Stimulated activated CD4-positive, alpha-beta T cell treated with anti-CD3 and anti-CD28 coated beads, Interleukin-2, amount 100 ng/mL, for 24 hours (primary cell): ENCODE data around the gene CMIP.
A peak's percentile ranks its signal among the peaks of the same experiment; 100 is the strongest.

Source experiments
- DNase-seq, 2 donors: peaks; one replicate each; pipeline ENCODE4 v3.0.0-alpha.2; 2020

The CMIP gene

DNA sequence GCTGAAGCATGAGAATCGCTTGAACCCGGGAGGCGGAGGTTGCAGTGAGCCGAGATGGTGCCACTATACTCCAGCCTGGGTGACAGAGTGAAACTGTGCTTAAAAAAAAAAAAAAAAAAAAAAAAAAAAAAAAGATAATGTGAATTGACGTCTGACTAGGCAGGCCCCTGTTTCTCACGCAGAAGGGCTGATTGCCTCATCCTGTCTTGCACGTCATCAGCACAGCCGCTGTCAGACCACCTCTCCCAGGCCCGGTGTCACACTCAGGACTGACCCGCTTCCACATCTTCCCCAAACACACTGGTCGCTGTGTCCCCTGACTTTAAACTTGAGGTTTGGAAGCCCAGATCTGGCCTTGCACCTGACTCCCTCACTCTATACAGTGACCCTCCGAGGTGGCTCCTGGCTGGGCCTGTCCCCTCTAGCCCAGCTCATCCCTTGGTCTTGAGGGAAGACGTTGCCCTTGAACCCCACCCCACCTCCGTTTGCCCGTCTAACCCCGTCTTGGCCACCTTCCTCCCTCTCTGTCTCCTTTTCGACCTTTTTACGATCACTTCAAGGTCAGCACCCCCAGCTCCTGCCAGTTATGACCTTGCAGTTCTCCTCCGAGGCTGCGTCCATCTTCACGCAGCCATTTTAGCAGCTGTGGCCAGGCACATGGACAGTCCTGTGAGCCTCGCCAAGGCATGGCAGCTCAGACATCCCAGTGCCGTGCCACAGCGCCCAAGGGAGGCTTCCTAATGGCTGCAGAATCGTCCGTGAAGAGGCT lies 184.6 kb downstream of the CMIP start:
- DNase-seq: no peak

GRCh38 chr16:81629896-81630634 lies 185.5 kb downstream of the CMIP start:
- DNase-seq: no peak

- no peak for DNase-seq
Measured at GRCh38 chr16:81630635-81631031, 186.0 kb downstream of the CMIP start.

GRCh38 chr16:81632392-81633146 lies 188.0 kb downstream of the CMIP start:
- DNase-seq: peak; percentile 76 to 79

- peak in 1 of 2 donors; percentile 28 for DNase-seq
Measured at GRCh38 chr16:81633147-81633619, 188.6 kb downstream of the CMIP start.

DNA sequence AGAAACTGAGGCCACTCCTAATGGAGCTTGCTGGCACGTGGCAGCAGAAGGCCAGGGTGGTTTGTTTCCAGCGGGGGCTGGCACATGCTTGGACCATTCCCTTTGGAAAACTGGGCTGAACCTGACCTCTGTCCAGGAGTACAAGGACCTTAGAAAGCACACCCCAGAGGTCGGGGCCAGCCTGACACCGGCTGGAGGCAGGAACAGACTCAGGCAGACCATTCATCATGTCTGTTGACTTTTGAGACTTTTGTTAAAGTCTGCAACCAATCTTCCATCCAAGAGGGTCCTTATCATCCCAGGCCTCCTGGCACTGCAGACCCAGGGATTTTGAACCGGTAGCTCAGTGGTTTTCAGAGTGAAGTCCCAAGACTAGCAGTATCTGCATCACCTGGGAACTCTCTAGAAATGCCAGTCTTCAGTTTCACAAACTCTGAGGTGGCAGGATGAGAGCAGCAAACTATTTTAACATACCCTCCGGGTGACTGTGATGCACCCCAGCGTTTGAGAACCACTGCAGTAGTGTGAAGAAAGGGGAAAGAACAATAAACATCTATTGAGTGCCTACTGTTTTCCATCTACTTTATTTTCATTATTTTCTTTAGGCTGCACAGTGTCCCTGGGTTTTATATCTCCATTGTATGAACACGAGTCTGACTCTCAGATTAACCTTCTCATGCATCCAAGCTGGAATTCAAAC lies 189.2 kb downstream of the CMIP start:
- no peak for DNase-seq

GRCh38 chr16:81634380-81635062 lies 189.9 kb downstream of the CMIP start:
- DNase-seq: no peak

GRCh38 chr16:81635063-81635937 lies 190.7 kb downstream of the CMIP start:
- no peak for DNase-seq

- DNase-seq: no peak
Measured at GRCh38 chr16:81636298-81636993, 191.8 kb downstream of the CMIP start.

DNA sequence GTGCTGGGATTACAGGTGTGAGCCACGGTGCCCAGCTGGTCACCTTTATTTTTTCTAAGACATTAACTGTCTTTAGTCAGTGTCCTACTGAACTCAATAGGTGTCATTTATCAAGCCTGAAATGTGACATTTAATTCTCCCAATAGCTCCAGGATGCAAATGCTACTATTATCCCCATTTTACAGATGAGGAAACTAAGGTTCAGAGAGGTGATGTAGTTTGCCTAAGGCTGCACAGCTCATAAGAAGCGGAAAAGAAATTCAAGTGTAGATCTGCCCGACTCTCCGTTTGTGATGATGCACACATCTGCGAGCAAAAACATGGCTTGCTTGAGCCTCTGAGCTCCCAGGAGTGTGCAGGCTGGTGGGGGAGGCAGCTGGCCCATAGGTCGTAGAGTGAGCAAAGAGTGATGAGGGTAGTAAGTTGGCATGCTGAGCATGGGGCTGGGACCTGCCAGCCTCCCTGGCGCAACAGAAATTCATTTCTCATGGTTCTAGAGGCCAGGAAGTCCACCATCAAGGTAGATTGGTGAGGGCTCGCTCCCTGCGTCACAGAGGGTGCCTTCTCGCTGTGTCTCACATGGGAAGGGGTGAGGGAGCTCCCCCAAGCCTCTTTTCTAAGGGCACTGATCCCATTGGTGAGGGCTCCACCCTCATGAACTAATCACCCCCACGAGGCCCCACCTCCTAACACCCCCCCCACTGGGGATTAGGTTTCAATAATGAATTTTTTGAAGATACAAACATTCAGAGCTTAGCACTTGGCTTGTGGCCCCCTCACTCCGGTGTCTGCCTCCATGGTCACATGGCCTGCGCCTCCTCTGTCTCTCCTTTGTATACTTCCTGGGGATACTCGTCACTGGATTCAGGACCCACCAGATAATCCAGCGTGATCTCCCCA lies 193.0 kb downstream of the CMIP start:
- no peak for DNase-seq

GRCh38 chr16:81638286-81638945 lies 193.8 kb downstream of the CMIP start:
- DNase-seq: no peak

- no peak for DNase-seq
Measured at GRCh38 chr16:81639348-81639747, 194.7 kb downstream of the CMIP start.

- no peak for DNase-seq
Measured at GRCh38 chr16:81639931-81640680, 195.5 kb downstream of the CMIP start.

DNA sequence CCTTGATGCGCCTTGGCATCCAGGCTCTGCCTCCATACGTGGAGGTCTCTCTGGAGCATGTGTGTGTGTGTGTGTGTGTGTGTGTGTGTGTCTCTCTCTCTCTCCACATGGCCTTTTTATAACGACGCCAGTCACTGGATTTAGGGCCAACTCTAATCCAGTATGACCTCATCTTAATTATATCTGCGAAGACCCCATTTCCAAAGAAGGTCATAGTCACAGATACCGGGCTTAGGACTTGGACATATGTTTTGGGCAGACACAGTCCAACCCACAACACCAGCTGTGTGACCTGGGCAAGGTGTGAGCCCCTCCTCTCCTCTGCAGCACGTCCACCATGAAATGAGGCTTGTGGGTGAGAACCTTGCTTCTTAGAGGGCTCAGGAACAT lies 196.1 kb downstream of the CMIP start:
- DNase-seq: no peak

- no peak for DNase-seq
Measured at GRCh38 chr16:81641395-81642106, 196.9 kb downstream of the CMIP start.

DNA sequence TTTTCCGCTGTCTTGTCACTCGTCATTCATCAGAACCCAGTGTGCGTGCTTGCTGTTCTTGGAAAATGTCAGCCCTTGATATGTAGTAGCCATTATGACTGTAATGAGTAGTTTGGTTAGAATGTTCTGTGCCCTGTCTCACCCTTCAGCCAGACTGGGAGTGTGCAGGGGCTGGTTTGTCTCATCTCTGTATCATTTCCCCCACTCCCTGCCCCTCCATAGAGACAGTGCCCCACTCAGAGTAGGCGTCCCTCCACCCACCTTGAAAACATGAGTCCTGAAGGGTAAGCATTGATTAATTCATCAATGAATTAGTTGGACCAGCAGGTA lies 197.5 kb downstream of the CMIP start:
- no peak for DNase-seq

GRCh38 chr16:81642943-81643342 lies 198.3 kb downstream of the CMIP start:
- DNase-seq: no peak

DNA sequence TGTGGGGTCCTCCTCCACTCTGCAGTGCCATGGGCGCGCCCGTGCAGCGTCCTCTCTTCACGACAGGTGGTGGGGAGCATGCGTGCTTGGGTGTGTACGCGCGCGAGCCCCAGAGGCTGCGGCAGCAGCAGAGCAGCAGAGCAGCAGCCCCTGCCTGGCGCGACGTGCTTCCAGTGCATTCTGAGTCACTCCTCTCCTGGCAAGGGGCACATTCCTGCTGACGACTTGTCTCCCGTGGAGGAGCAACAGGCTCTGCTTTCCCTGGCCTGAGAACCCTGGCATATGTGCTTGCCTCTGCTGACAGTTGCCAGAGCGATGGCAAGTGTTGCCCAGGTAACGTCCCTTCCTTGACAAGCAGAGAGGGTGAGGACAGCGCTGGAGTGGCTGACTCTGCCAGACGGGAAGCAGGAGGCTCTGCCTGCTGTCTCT lies 200.7 kb downstream of the CMIP start:
- no peak for DNase-seq
